HG03280 (cell line): Measurements from ENCODE around the gene RAP1GAP2.

ENCODE experiments used
- ATAC-seq: cut with Tn5 transposase; IDR thresholded peaks from one replicate; pipeline ENCODE4 v1.9.1; 2021; ENCODE audit warnings: mild to moderate bottlenecking, moderate library complexity; ENCODE audit not compliant: unreplicated experiment

The RAP1GAP2 gene

GRCh38 chr17:2852221-2852620 lies 56.0 kb downstream of the RAP1GAP2 start:
- no peak for ATAC-seq

GRCh38 chr17:2852729-2853282 lies 56.6 kb downstream of the RAP1GAP2 start:
- ATAC-seq, result no peak

GRCh38 chr17:2853283-2854142 lies 57.3 kb downstream of the RAP1GAP2 start:
- no peak for ATAC-seq

GRCh38 chr17:2854143-2855055 lies 58.2 kb downstream of the RAP1GAP2 start:
- ATAC-seq, result no peak

GRCh38 chr17:2855063-2855600 lies 58.9 kb downstream of the RAP1GAP2 start:
- ATAC-seq, result no peak

- no peak for ATAC-seq
Observed at GRCh38 chr17:2856727-2857126, 60.5 kb downstream of the RAP1GAP2 start.

GRCh38 chr17:2860045-2860444 lies 63.8 kb downstream of the RAP1GAP2 start:
- no peak for ATAC-seq

GRCh38 chr17:2860883-2861282 lies 64.6 kb downstream of the RAP1GAP2 start:
- no peak for ATAC-seq

- ATAC-seq, result no peak
Observed at GRCh38 chr17:2862197-2862596, 66.0 kb downstream of the RAP1GAP2 start.

GRCh38 chr17:2863204-2863603 lies 67.0 kb downstream of the RAP1GAP2 start:
- ATAC-seq, result no peak

- ATAC-seq, result no peak
Observed at GRCh38 chr17:2865228-2865627, 69.0 kb downstream of the RAP1GAP2 start.

GRCh38 chr17:2867441-2868424 lies 71.5 kb downstream of the RAP1GAP2 start:
- ATAC-seq, result no peak

GRCh38 chr17:2869604-2870003 lies 73.4 kb downstream of the RAP1GAP2 start:
- no peak for ATAC-seq

- ATAC-seq, result no peak
Observed at GRCh38 chr17:2871205-2871604, 75.0 kb downstream of the RAP1GAP2 start.

GRCh38 chr17:2871720-2872119 lies 75.5 kb downstream of the RAP1GAP2 start:
- no peak for ATAC-seq

- ATAC-seq, result no peak
Observed at GRCh38 chr17:2872282-2872681, 76.0 kb downstream of the RAP1GAP2 start.

- ATAC-seq, result no peak
Observed at GRCh38 chr17:2874189-2874686, 78.0 kb downstream of the RAP1GAP2 start.

GRCh38 chr17:2875608-2876007 lies 79.4 kb downstream of the RAP1GAP2 start:
- ATAC-seq, result no peak

GRCh38 chr17:2876467-2876866 lies 80.2 kb downstream of the RAP1GAP2 start:
- ATAC-seq, result no peak

- ATAC-seq, result no peak
Observed at GRCh38 chr17:2878751-2879254, 82.6 kb downstream of the RAP1GAP2 start.
